Measurements from ENCODE around the gene TREML4. TPM values are rescaled to one million over a fixed set of nuclear protein-coding genes. Genes with fewer than 3 reads are reported as not detected.
A peak's percentile ranks its signal among the peaks of the same experiment; 100 is the strongest.

Gene TREML4
- total RNA-seq, 1 donor from 2014 or later: not detected

DNA sequence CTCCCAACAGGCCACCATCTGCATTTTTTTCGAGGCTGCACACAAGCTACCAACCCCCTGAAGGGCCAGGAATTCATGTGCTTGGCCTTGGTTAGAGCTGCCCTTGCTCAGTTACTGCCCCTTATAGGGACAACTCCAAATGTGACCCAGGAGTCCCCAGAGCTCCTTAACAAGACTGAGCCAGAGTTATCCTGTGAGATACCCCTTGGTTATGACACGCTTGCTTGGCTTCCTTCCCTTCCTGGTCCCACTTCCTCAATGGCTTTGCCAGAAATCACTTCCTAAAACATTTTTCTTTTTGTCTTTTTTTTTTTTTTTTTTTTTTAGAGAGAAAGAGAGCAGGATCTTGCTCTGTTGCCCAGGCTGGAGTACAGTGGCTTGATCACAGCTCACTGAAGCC lies 49.5 kb downstream of the TREML4 start:
- Histone ChIP-seq H3K36me3 (ENCODE audit: control insufficient read depth in 3 of 3, insufficient read depth in 3 of 3, low read length in 3 of 3) (no peaks in the 10 kb centered on the region), H3K4me3 (ENCODE audit: low read length in 3 of 3) (no peak overlapping the region), H3K9ac (ENCODE audit: low read depth in 1 of 3, low read length in 3 of 3) (no peak overlapping the region), H3K27me3 (ENCODE audit: control insufficient read depth in 3 of 3, insufficient read depth in 3 of 3, low read length in 3 of 3) (peaks cover 0 to 19% (median 8%) of the 10 kb centered on the region in 3 donors), H3K9me3 (ENCODE audit: control insufficient read depth in 3 of 3, low read length in 3 of 3) (no peaks in the 10 kb centered on the region), H3K4me1 (ENCODE audit: control insufficient read depth in 3 of 3, insufficient read depth in 3 of 3, low read length in 3 of 3) (peaks cover 0 to 5% (median 0%) of the 10 kb centered on the region in 3 donors), H3K27ac (ENCODE audit: low read depth, low read length) (no peak overlapping the region)

DNA sequence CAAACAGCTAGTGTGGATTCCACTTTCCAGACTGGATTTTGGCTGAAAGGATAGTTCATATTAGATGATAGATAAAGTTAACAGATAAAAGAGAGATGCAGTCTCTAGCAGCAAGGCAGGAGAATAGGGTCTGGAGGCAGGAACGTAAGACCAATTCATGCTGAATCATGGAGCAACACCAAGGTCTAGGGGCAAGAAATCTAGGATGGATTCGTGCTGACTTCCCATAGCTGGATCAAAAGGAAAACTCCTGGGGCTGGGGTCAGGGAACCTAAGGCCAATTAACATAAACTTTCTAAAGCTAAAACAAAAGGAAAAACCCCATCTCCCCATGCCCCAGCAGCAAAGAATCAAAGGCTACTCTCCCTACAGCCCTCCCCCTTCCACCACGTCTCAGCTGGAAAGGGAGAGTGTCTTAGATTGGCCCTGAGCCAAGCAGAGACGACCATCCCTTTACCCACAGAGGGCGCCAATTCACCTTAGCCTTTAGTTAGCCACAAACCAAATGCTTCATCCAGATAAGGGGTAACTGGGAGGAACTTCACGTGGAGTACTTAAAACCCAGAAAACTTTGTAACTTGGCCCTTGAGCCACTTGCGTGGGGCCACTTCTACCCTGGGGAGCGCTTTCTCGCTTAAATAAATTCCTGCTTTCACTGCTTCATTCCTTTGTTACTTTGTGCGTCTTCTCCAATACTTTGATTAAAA lies 50.7 kb downstream of the TREML4 start:
- Histone ChIP-seq H3K27ac (ENCODE audit: low read depth, low read length) (no peak overlapping the region), H3K9me3 (ENCODE audit: control insufficient read depth in 3 of 3, low read length in 3 of 3) (no peaks in the 10 kb centered on the region), H3K36me3 (ENCODE audit: control insufficient read depth in 3 of 3, insufficient read depth in 3 of 3, low read length in 3 of 3) (no peaks in the 10 kb centered on the region), H3K4me1 (ENCODE audit: control insufficient read depth in 3 of 3, insufficient read depth in 3 of 3, low read length in 3 of 3) (peaks cover 0 to 5% (median 0%) of the 10 kb centered on the region in 3 donors), H3K9ac (ENCODE audit: low read depth in 1 of 3, low read length in 3 of 3) (peak overlapping the region in 1 of 3 donors; percentile 8), H3K4me3 (ENCODE audit: low read length in 3 of 3) (no peak overlapping the region), H3K27me3 (ENCODE audit: control insufficient read depth in 3 of 3, insufficient read depth in 3 of 3, low read length in 3 of 3) (peaks cover 0 to 22% (median 8%) of the 10 kb centered on the region in 3 donors)

DNA sequence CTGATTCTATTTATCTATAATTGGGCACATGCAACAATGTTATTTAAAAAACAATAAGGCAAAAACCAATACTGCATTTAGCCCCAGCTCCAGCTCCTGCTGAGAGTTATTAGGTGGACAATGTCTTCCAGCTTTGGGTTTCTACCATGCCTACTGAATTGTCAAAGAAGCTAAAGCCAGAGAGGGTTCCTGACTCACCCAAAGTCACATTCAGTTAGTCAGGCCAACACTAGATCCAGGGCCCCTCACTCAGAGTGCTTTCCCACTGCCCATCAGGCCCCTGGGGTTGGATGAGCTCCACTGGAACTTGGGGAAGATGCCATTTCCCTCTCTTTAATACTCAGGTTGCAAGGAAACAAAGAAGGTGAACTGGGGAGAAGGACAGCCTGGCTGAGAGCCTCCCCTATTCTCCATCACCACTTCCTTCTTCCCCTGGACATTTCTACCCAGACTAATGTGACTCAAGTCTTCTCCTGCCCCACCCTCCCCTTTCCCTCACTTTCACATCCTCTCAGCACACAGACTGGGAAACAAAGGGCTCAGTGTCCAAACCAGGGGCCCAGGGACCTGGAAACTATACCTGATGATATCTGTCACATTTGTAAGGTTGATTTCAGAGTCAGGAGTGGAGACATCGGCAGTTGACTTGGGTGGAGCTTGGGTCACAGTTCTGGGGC lies 52.4 kb downstream of the TREML4 start:
- Histone ChIP-seq H3K9ac (ENCODE audit: low read depth in 1 of 3, low read length in 3 of 3) (no peak overlapping the region), H3K27ac (ENCODE audit: low read depth, low read length) (no peak overlapping the region), H3K9me3 (ENCODE audit: control insufficient read depth in 3 of 3, low read length in 3 of 3) (no peaks in the 10 kb centered on the region), H3K27me3 (ENCODE audit: control insufficient read depth in 3 of 3, insufficient read depth in 3 of 3, low read length in 3 of 3) (peaks cover 0 to 16% (median 9%) of the 10 kb centered on the region in 3 donors), H3K36me3 (ENCODE audit: control insufficient read depth in 3 of 3, insufficient read depth in 3 of 3, low read length in 3 of 3) (no peaks in the 10 kb centered on the region), H3K4me3 (ENCODE audit: low read length in 3 of 3) (no peak overlapping the region), H3K4me1 (ENCODE audit: control insufficient read depth in 3 of 3, insufficient read depth in 3 of 3, low read length in 3 of 3) (peaks cover 0 to 5% (median 0%) of the 10 kb centered on the region in 3 donors)

DNA sequence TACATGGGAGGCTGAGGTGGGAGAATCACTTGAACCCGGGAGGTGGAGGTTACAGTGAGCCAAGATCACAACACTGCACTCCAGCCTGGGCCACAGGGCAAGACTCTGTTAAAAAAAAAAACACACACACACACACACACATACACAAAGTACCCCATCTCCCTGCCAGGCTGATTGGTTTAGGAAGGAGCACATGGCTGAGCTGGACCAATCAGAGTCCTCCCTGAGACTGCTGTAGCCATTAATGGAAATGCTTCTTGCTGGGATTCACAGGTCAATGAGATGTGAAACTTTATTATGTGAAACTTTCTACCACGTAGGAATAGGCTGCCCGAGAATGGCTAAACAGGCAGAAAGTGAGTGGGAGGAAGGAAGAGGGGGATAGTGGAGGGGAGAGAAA lies 55.5 kb downstream of the TREML4 start:
- peaks cover 0 to 8% (median 0%) of the 10 kb centered on the region in 3 donors for H3K4me1 ChIP-seq (ENCODE audit: control insufficient read depth in 3 of 3, insufficient read depth in 3 of 3, low read length in 3 of 3)
- H3K27me3 ChIP-seq (ENCODE audit: control insufficient read depth in 3 of 3, insufficient read depth in 3 of 3, low read length in 3 of 3): peaks cover 0 to 5% (median 3%) of the 10 kb centered on the region in 3 donors

DNA sequence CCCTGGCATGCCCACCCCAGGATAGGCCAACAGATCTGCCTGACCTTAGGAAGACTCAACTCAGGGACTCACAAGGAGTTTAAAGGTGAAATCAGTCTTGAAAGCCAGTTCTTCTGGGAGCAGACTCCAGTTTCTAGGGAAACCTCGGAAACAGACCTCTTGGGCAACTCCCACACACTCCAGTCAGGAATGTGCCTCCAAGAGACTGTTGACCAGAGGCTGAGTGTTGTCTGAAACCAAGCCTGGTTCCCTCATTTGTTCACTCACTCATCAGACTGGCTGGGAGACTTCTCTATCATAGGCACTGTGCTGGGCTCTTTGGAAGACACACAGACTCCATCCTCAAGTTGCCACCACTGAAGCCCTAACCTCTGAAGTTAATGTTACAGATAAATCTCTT lies 56.6 kb downstream of the TREML4 start:
- Histone ChIP-seq H3K27me3 (ENCODE audit: control insufficient read depth in 3 of 3, insufficient read depth in 3 of 3, low read length in 3 of 3) (peaks cover 0 to 5% (median 3%) of the 10 kb centered on the region in 3 donors), H3K9ac (ENCODE audit: low read depth in 1 of 3, low read length in 3 of 3) (no peak overlapping the region), H3K4me3 (ENCODE audit: low read length in 3 of 3) (no peak overlapping the region), H3K9me3 (ENCODE audit: control insufficient read depth in 3 of 3, low read length in 3 of 3) (no peaks in the 10 kb centered on the region), H3K36me3 (ENCODE audit: control insufficient read depth in 3 of 3, insufficient read depth in 3 of 3, low read length in 3 of 3) (no peaks in the 10 kb centered on the region), H3K4me1 (ENCODE audit: control insufficient read depth in 3 of 3, insufficient read depth in 3 of 3, low read length in 3 of 3) (peaks cover 0 to 4% (median 0%) of the 10 kb centered on the region in 3 donors), H3K27ac (ENCODE audit: low read depth, low read length) (no peak overlapping the region)

More for the DNA sequence above, 55.5 kb downstream of the TREML4 start:
- Histone ChIP-seq H3K27ac (ENCODE audit: low read depth, low read length) (no peak overlapping the region), H3K36me3 (ENCODE audit: control insufficient read depth in 3 of 3, insufficient read depth in 3 of 3, low read length in 3 of 3) (no peaks in the 10 kb centered on the region), H3K4me3 (ENCODE audit: low read length in 3 of 3) (no peak overlapping the region), H3K9me3 (ENCODE audit: control insufficient read depth in 3 of 3, low read length in 3 of 3) (no peaks in the 10 kb centered on the region), H3K9ac (ENCODE audit: low read depth in 1 of 3, low read length in 3 of 3) (no peak overlapping the region)

DNA sequence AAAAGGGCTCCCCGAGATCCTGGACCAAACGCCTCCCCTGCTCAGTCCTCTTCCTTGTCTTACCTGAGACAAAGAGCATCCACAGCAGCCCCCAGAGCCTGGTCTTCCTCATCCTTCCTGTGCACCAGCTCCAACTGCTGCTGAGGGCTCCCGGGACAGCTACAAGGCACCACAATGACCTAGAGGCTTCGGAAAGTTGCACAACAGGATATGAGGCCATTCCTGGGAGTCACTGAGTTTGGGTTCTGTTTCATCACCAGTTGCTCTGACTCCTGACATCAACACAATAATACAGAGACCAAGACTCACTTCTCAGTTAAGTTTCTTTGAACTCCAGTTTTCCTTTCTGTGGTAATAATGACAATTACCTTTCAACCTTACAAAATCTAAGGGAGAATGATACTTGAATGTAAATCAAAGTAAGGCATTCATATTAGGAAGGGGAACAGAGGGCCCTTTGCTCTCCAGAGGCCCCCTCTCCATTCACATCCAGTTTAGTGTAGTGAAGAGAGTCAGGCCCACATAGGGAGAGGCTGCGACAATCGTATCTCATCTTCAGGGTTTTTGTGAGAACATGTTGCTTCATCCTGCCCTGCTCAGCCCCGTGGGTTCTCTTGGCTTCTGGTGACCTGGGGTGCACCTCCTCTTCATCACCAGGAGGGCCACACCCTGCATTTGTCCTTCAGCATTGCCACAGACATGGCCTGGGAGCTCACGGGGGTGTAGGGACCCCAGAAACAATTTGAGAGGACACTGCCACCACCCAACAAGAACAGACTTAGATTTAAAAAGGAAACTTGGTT lies 58.6 kb downstream of the TREML4 start, which contains the start of gene TREM1:
Gene TREM1 (minus strand): TSS at position 139 of the 803 bp plus-strand sequence. CDS start 27 bp downstream, at position 112.
- Histone ChIP-seq H3K9ac (ENCODE audit: low read depth in 1 of 3, low read length in 3 of 3) (no peak within 1 kb of the TSS), H3K4me3 (ENCODE audit: low read length in 3 of 3) (no peak within 1 kb of the TSS), H3K27ac (ENCODE audit: low read depth, low read length) (peak within 1 kb of the TSS; percentile 33), H3K4me1 (ENCODE audit: control insufficient read depth in 3 of 3, insufficient read depth in 3 of 3, low read length in 3 of 3) (peaks cover 0 to 4% (median 0%) of the 10 kb centered on the region in 3 donors), H3K36me3 (ENCODE audit: control insufficient read depth in 3 of 3, insufficient read depth in 3 of 3, low read length in 3 of 3) (no peaks in the 10 kb centered on the region), H3K9me3 (ENCODE audit: control insufficient read depth in 3 of 3, low read length in 3 of 3) (no peaks in the 10 kb centered on the region), H3K27me3 (ENCODE audit: control insufficient read depth in 3 of 3, insufficient read depth in 3 of 3, low read length in 3 of 3) (peaks cover 0 to 5% (median 5%) of the 10 kb centered on the region in 3 donors)

DNA sequence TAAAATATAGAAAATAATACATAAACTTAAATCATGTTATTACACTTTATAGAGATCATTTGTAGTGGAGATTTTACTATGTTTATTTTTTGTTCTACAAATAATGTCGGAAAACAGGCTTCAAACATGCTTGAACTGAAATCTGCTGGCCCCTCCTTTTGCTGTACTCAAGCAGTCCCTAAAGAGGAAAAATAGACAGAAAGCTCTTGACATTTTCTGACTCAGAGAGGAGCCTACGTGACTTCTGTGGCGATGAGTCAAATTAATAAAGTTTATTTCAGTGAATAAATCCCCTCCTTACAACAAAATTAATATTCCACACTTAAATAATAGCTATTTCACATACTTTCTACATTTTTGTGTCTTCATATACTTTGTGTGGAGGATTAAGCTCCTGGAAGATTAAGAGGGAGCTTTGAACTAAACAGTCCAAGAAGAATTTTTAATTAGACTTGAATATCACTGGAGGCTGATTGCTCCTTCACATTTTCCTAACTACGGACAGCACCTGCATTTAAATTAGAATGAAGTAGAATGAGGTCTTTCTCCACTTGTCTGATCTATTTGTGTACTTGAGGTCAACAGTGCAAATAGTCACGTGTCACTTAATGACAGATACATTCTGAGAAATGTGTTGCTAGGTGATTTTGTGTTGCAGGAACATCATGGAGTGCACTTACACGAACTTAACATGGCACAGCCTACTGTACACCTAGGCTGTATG lies 60.0 kb downstream of the TREML4 start:
- H3K9ac ChIP-seq (ENCODE audit: low read depth in 1 of 3, low read length in 3 of 3): no peak overlapping the region
- H3K9me3 ChIP-seq (ENCODE audit: control insufficient read depth in 3 of 3, low read length in 3 of 3): no peaks in the 10 kb centered on the region
- no peak overlapping the region for H3K4me3 ChIP-seq (ENCODE audit: low read length in 3 of 3)
- peaks cover 0 to 4% (median 0%) of the 10 kb centered on the region in 3 donors for H3K4me1 ChIP-seq (ENCODE audit: control insufficient read depth in 3 of 3, insufficient read depth in 3 of 3, low read length in 3 of 3)
- H3K27ac ChIP-seq (ENCODE audit: low read depth, low read length): no peak overlapping the region
- no peaks in the 10 kb centered on the region for H3K36me3 ChIP-seq (ENCODE audit: control insufficient read depth in 3 of 3, insufficient read depth in 3 of 3, low read length in 3 of 3)
- peaks cover 0 to 5% (median 2%) of the 10 kb centered on the region in 3 donors for H3K27me3 ChIP-seq (ENCODE audit: control insufficient read depth in 3 of 3, insufficient read depth in 3 of 3, low read length in 3 of 3)

All from skeletal muscle tissue (tissue), 4 donors.